Activated CD8-positive, alpha-beta T cell treated with anti-CD3 and anti-CD28 coated beads for 36 hours (primary cell): ENCODE measurements around the gene RBM14. TPM values are rescaled to one million over a fixed set of nuclear protein-coding genes. Genes with fewer than 3 reads are reported as not detected.

Experiments used
- ATAC-seq: fragments of 200-7000 bp; cut with Tn5 transposase; one replicate; pipeline ENCODE4 v1.10.0; 2021; ENCODE audit warnings: mild to moderate bottlenecking, moderate library complexity
- CTCF ChIA-PET: fragments of 350-600 bp; sonication (Branson Sonifier 250); formaldehyde crosslinking; loops from one replicate; lab custom pipeline; 2021; ENCODE audit warnings: antibody characterized with exemption; lab: Charles Lee
- POLR2A ChIA-PET: fragments of 350-600 bp; sonication (Branson Sonifier 250); formaldehyde crosslinking; loops from one replicate; lab custom pipeline; 2021; ENCODE audit warnings: antibody characterized with exemption; lab: Charles Lee
- DNase-seq: peaks from one replicate; pipeline ENCODE4 v3.0.0-alpha.2; 2020
- H3K27ac Mint-ChIP-seq: one replicate; pipeline ENCODE4 v1.8.0; 2021; ENCODE audit warnings: mild to moderate bottlenecking, mixed read lengths
- H3K27me3 Mint-ChIP-seq: one replicate; pipeline ENCODE4 v1.8.0; 2021; ENCODE audit warnings: mixed read lengths
- H3K36me3 Mint-ChIP-seq: one replicate; pipeline ENCODE4 v1.8.0; 2021; ENCODE audit warnings: low read depth, mixed read lengths
- H3K4me1 Mint-ChIP-seq: one replicate; pipeline ENCODE4 v1.8.0; 2021; ENCODE audit warnings: low read depth, mixed read lengths
- H3K4me3 Mint-ChIP-seq: one replicate; pipeline ENCODE4 v1.8.0; 2021; ENCODE audit warnings: mild to moderate bottlenecking, moderate library complexity, mixed read lengths
- H3K9me3 Mint-ChIP-seq: one replicate; pipeline ENCODE4 v1.8.0; 2021; ENCODE audit warnings: mixed read lengths
- intact Hi-C: fragments of 100-400 bp; cut with micrococcal nuclease; formaldehyde crosslinking; loops from one replicate; pipeline ENCODE4 v1.10.0; 2022
- total RNA-seq, 2 experiments: library from RNA; stranded (reverse); gene quantifications; one replicate each; pipeline ENCODE4 v1.2.3, GENCODE V29; 2021
- TF ChIP-seq, protein P1 (sequence below): fragments of 200-600 bp; IDR thresholded peaks from one replicate; pipeline ENCODE4 v1.8.0; 2022; ENCODE audit warnings: antibody characterized with exemption, mild to moderate bottlenecking

Gene RBM14
- total RNA-seq, 2 experiments from 2014 or later: 153 to 159 TPM

DNA sequence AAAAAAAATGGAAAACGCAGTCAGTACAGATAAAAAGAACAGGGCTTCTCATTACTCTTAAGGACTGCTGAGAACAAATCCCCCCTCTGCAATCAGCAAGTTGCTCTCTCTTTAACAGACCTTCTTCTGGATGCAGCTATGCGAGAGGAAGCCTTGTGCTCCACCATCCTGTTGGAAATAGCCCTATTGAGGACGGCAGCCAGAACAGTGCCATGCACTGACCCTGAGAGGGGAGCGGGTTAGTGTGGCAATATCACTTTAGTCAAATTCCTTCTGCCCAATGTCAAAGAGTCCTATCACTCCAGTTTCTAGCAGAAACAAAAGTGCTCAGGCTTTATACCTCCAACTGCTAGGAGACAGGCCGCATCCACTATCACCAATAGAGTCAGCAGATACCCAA is 54.4 kb downstream of the RBM14 start:
- CTCF ChIA-PET: no interaction called here
- TF ChIP-seq, protein P1, sequence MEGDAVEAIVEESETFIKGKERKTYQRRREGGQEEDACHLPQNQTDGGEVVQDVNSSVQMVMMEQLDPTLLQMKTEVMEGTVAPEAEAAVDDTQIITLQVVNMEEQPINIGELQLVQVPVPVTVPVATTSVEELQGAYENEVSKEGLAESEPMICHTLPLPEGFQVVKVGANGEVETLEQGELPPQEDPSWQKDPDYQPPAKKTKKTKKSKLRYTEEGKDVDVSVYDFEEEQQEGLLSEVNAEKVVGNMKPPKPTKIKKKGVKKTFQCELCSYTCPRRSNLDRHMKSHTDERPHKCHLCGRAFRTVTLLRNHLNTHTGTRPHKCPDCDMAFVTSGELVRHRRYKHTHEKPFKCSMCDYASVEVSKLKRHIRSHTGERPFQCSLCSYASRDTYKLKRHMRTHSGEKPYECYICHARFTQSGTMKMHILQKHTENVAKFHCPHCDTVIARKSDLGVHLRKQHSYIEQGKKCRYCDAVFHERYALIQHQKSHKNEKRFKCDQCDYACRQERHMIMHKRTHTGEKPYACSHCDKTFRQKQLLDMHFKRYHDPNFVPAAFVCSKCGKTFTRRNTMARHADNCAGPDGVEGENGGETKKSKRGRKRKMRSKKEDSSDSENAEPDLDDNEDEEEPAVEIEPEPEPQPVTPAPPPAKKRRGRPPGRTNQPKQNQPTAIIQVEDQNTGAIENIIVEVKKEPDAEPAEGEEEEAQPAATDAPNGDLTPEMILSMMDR: no peak
- Mint-ChIP-seq H3K9me3 (no peaks in the 10 kb centered on the region), H3K27me3 (no peaks in the 10 kb centered on the region), H3K4me1 (peaks cover 27% of the 10 kb centered on the region), H3K27ac (no peak overlapping the region), H3K36me3 (peaks cover 29% of the 10 kb centered on the region), H3K4me3 (no peak overlapping the region)
- intact Hi-C loops: loop anchor here (10.0 kb wide), 2 partner anchors 126 to 266 kb away; partner anchors contain the start of genes ACTN3 and ZDHHC24
- no peak for ATAC-seq
- DNase-seq: no peak
- POLR2A ChIA-PET: no interaction called here

- H3K36me3 Mint-ChIP-seq: peaks cover 23% of the 10 kb centered on the region
- peaks cover 36% of the 10 kb centered on the region for H3K4me1 Mint-ChIP-seq
- ATAC-seq (no peak), DNase-seq (no peak)
- H3K27ac Mint-ChIP-seq: peak overlapping the region; percentile 46
- POLR2A ChIA-PET: interaction anchor here (0.7 to 1.2 kb wide), 4 partner anchors 35 to 95 kb away, joined by 3 to 4 read pairs (median 3); no protein-coding TSS in a partner anchor
- TF ChIP-seq, protein P1: no peak
- H3K27me3 Mint-ChIP-seq: no peaks in the 10 kb centered on the region
- CTCF ChIA-PET: interaction anchor here (0.6 to 0.8 kb wide), 3 partner anchors 11 to 96 kb away, joined by 3 to 5 read pairs (median 3); no protein-coding TSS in a partner anchor
- intact Hi-C loops: loop anchor here (5.0 to 10.0 kb wide), 5 partner anchors 38 to 270 kb away; partner anchors contain the start of genes ACTN3, CCDC87, CCS and NPAS4
- H3K9me3 Mint-ChIP-seq: no peaks in the 10 kb centered on the region
- H3K4me3 Mint-ChIP-seq: peak overlapping the region; percentile 1
These were observed 58.7 kb downstream of the RBM14 start for GRCh38 chr11:66674964-66675602.

GRCh38 chr11:66676282-66676919 is 60.0 kb downstream of the RBM14 start:
- no peaks in the 10 kb centered on the region for H3K27me3 Mint-ChIP-seq
- H3K36me3 Mint-ChIP-seq: peaks cover 22% of the 10 kb centered on the region
- intact Hi-C loops: loop anchor here (5.0 to 10.0 kb wide), 5 partner anchors 39 to 272 kb away; partner anchors contain the start of genes ACTN3, CCDC87, CCS and NPAS4
- DNase-seq (no peak), ATAC-seq (no peak)
- peaks cover 31% of the 10 kb centered on the region for H3K4me1 Mint-ChIP-seq
- CTCF ChIA-PET: interaction anchor here (0.8 to 5.4 kb wide), 12 partner anchors 9 to 269 kb away, joined by 3 to 77 read pairs (median 22); partner anchors contain the start of genes ACTN3, CCDC87, CCS and NPAS4
- H3K4me3 Mint-ChIP-seq: peak overlapping the region; percentile 88
- H3K27ac Mint-ChIP-seq: peak overlapping the region; percentile 97
- POLR2A ChIA-PET: interaction anchor here (0.9 to 3.1 kb wide), 11 partner anchors 9 to 315 kb away, joined by 3 to 26 read pairs (median 6); partner anchors contain the start of genes ACTN3, RBM14, RBM4 and RCE1
- TF ChIP-seq, protein P1: no peak
- H3K9me3 Mint-ChIP-seq: no peaks in the 10 kb centered on the region

Other genes starting within 250 kb of the RBM14 start
- 10 to 100 TPM; 11.8 to 12.2 TPM for gene SLC29A2, start 244.9 kb upstream of the RBM14 start, total RNA-seq
- gene NPAS4, start 195.6 kb upstream of the RBM14 start, total RNA-seq: under 1 TPM in 1 of 2 experiments, not detected in 1; 0.11 TPM
- gene MRPL11, start 177.8 kb upstream of the RBM14 start, total RNA-seq: 100 to 1,000 TPM; 135 to 142 TPM
- 10 to 100 TPM in 1 of 2 experiments, 1 to 10 TPM in 1; 6.7 to 10.5 TPM for gene PELI3, start 149.7 kb upstream of the RBM14 start, total RNA-seq
- 10 to 100 TPM; 72.4 to 75.8 TPM for gene DPP3, start 136.2 kb upstream of the RBM14 start, total RNA-seq
- 1 to 10 TPM; 7.7 to 7.9 TPM for gene BBS1, start 106.0 kb upstream of the RBM14 start, total RNA-seq
- 10 to 100 TPM; 13.2 to 14.0 TPM for gene ZDHHC24, start 70.6 kb upstream of the RBM14 start, total RNA-seq
- gene ACTN3, start 69.7 kb upstream of the RBM14 start, total RNA-seq: under 1 TPM in 1 of 2 experiments, not detected in 1; 0.14 TPM
- gene CTSF, start 48.0 kb upstream of the RBM14 start, total RNA-seq: 1 to 10 TPM in 1 of 2 experiments, under 1 TPM in 1; 0.68 to 1.3 TPM
- under 1 TPM; 0.14 to 0.27 TPM for gene CCDC87, start 23.6 kb upstream of the RBM14 start, total RNA-seq
- 10 to 100 TPM; 22.0 to 25.6 TPM for gene CCS, start 23.4 kb upstream of the RBM14 start, total RNA-seq
- gene RBM4, start 22.1 kb downstream of the RBM14 start, total RNA-seq: 100 to 1,000 TPM; 108 to 114 TPM
- gene RBM4B, start 61.3 kb downstream of the RBM14 start, total RNA-seq: 10 to 100 TPM; 10.7 to 13.1 TPM
- 1 to 10 TPM; 1.4 to 1.8 TPM for gene SPTBN2, start 112.6 kb downstream of the RBM14 start, total RNA-seq
- 10 to 100 TPM; 22.1 to 26.8 TPM for gene RCE1, start 226.8 kb downstream of the RBM14 start, total RNA-seq
- 10 to 100 TPM; 36.0 to 39.2 TPM for gene LRFN4, start 240.4 kb downstream of the RBM14 start, total RNA-seq